Measurements from ENCODE around the gene UBR2. TPM values are rescaled to one million over a fixed set of nuclear protein-coding genes. Genes with fewer than 3 reads are reported as not detected.
A peak's percentile ranks its signal among the peaks of the same experiment; 100 is the strongest.

UBR2 gene
- total RNA-seq, 1 donor: 30.7 TPM

DNA sequence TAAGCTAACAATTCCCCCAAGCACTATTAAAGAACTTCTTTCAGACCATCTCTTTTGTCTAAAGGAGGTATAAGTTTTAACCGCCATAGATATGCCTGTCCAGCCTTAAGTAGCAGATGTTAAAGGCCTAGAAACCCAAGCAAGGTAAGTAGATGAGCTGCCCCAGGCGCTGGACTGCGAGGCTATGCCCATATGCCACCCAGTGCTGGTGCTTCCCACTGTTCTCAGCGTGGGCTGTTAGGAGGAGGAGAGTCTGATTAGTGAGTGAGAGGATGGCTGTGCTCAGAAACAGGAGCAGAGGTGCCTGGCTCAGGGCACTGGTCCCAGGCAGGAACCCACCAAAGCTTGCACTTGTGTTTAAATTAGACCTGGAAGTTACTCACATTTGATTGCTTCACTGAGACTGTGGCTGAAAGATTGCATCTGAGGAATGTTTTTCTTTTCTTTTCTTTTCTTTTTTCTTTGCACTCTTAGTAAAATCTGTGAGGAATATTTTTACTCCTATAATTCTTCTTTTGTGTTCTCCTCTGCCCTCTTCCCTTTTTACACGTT, 126.4 kb downstream of the UBR2 start:
- no peak for DNase-seq (ENCODE audit: low read depth)
- TF ChIP-seq, protein P1, sequence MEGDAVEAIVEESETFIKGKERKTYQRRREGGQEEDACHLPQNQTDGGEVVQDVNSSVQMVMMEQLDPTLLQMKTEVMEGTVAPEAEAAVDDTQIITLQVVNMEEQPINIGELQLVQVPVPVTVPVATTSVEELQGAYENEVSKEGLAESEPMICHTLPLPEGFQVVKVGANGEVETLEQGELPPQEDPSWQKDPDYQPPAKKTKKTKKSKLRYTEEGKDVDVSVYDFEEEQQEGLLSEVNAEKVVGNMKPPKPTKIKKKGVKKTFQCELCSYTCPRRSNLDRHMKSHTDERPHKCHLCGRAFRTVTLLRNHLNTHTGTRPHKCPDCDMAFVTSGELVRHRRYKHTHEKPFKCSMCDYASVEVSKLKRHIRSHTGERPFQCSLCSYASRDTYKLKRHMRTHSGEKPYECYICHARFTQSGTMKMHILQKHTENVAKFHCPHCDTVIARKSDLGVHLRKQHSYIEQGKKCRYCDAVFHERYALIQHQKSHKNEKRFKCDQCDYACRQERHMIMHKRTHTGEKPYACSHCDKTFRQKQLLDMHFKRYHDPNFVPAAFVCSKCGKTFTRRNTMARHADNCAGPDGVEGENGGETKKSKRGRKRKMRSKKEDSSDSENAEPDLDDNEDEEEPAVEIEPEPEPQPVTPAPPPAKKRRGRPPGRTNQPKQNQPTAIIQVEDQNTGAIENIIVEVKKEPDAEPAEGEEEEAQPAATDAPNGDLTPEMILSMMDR (IDR thresholded peaks at IDR 0.05; ENCODE audit: insufficient read depth, low read depth, low read length): no peak
- no peak overlapping the region for H3K4me3 ChIP-seq (ENCODE audit: low read depth, low read length)

DNA sequence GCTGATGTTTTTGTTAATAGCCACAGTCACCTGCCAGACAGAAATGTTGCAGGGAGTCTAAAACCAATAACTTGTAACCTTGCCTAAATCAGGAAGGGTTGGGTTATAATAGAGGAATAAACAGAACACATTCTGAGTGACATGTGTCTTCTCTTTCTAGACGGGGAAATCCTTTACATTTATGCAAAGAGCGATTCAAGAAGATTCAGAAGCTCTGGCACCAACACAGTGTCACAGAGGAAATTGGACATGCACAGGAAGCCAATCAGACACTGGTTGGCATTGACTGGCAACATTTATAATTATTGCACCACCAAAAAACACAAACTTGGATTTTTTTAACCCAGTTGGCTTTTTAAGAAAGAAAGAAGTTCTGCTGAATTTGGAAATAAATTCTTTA, 127.0 kb downstream of the UBR2 start:
- H3K4me3 ChIP-seq (ENCODE audit: low read depth, low read length): no peak overlapping the region
- no peak for DNase-seq (ENCODE audit: low read depth)
- TF ChIP-seq, protein P1 (IDR thresholded peaks at IDR 0.05; ENCODE audit: insufficient read depth, low read depth, low read length): no peak

DNA sequence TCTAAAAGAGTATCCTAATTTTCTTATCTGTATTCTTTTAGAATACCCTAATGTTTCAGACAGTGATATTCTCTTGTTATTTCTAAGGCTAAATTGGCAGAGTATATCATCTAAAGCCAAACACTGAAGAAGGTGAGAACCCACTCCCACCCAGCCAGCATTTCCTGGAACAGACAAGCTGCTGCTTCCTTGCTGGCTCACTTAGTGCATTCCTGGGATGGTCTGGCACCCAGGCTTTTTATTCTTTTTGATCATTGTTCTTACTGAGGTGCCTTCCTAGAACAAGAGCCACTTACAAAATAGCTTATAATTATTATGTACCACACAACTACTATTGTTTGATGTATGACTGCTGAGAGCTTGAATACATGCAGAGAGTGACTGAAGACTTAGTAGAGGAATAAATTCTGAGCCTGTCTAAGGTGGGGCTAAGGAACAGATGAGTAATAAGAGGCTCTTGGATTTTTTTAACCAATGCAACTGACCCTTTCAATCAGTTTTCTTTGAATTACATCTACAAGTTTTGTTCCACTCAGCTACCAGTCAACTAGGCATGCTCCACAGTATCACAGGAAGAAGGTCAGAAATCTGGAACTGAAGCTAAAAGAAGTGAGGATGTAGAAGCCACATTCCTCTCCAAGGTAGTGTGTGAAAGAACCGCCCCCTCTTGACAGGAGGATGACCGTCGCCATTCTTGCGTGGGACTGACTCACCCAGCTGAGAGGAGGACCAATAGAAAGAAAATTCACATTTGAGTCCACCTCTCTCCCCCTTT, 128.5 kb downstream of the UBR2 start:
- peak; percentile 34 for DNase-seq (ENCODE audit: low read depth)
- H3K4me3 ChIP-seq (ENCODE audit: low read depth, low read length): no peak overlapping the region
- TF ChIP-seq, protein P1 (IDR thresholded peaks at IDR 0.05; ENCODE audit: insufficient read depth, low read depth, low read length): no peak

DNA sequence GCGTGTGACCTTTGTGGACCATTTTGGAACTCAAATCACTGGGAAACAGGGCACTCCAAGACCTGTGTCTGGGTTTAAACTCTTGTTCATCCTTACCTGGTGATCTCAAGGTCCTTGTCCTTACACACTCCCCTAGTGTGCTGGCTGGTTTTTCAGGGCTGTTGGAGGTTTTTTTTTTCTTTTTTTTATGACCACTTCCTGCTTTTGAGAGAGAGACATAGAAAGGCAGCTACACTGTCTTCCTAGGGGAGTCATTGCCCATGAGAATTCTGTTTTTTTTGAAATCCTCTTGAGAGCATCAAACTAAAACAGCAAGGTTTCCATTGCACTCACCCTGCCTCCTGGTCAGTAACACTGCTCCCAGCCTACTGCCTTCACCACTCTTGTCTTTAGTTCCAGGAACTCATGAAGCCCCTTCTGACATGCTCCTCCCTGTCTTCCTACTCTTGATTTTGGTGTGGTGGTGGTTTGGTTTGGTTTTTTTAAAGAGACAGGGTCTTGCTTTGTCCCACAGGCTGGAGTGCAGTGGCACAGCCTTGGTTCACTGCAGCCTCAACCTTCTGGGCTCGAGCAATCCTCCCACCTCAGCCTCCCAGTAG, 130.0 kb downstream of the UBR2 start:
- no peak for DNase-seq (ENCODE audit: low read depth)
- no peak overlapping the region for H3K4me3 ChIP-seq (ENCODE audit: low read depth, low read length)
- TF ChIP-seq, protein P1 (IDR thresholded peaks at IDR 0.05; ENCODE audit: insufficient read depth, low read depth, low read length): no peak

DNA sequence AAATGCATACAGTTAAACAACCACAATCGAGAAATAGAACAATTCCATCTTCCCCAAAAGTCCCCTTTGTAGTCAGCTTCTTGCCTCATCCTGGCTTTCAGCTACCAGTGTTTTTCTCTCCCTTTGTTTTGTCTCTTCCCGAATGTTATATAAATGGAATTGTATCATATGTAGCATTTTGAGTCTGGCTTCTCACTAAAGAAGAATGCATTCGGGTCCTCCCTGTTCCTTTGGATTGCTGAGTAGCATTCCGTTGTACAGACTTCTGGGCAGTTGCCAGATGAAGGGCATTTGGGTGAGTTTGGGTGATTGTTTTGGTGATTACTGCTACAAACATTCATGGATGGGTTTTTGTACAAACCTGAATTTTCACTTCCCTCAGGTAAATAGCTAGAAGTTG, 130.8 kb downstream of the UBR2 start:
- DNase-seq (ENCODE audit: low read depth): peak; percentile 30
- TF ChIP-seq, protein P1 (IDR thresholded peaks at IDR 0.05; ENCODE audit: insufficient read depth, low read depth, low read length): no peak
- H3K4me3 ChIP-seq (ENCODE audit: low read depth, low read length): no peak overlapping the region

DNA sequence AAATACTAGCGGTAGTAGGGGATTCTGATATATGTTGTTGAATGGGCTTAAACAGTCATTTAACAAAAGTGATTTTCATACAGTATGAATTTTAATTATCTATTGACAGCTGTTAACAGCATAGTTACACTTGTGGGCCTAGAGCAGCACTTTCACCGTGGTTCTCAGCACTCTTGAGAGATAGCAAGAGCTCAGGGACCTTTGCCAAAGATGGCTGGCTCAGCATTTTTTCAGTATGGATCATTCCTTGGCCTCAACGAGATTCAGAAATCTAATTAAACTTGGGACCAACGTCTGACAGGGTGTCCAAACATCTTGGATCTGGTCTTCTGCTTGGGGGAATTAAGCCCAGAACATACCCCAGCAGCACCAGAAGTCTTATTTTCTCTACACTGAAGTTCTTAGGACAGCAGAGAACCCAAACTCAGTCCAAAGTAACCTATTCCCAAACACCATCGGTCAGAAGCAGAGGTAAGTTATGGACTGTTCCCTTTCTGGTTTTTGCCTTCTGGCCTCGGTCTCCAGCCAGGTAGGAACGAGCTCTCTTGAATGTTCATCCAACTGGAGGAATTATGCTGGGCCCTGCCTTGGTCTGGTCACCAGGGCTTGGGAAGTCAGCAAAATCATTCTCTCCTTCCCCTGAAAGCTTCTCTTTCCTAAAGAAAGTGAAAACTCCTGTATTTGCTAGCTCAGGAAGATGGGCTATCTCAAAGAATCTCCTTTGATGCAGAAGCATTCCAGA, 132.9 kb downstream of the UBR2 start:
- H3K4me3 ChIP-seq (ENCODE audit: low read depth, low read length): no peak overlapping the region
- DNase-seq (ENCODE audit: low read depth): peak; percentile 30
- TF ChIP-seq, protein P1 (IDR thresholded peaks at IDR 0.05; ENCODE audit: insufficient read depth, low read depth, low read length): no peak
